IMR-90 (cell line): ENCODE measurements around the gene DOCK1. TPM values are rescaled to one million over a fixed set of nuclear protein-coding genes. Genes with fewer than 3 reads are reported as not detected.

Experiments used
- ATAC-seq: fragments of 200-7000 bp; cut with Tn5 transposase; 2 replicates; pipeline ENCODE4 v1.9.1; 2020; ENCODE audit warnings: low read depth, mild to moderate bottlenecking, moderate library complexity
- BruUV-seq: library from RNA; stranded (reverse); fragments of 400-500 nt; replicated peaks from 2 replicates; lab custom pipeline; 2021; lab: Mats Ljungman, UMichigan
- CTCF ChIA-PET: fragments of 300-600 bp; formaldehyde crosslinking; extraction: SDS; loops from one replicate; lab custom pipeline; 2021; ENCODE audit warnings: antibody characterized with exemption; lab: Yijun Ruan, JAX
- POLR2A ChIA-PET: fragments of 300-600 bp; sonication (Branson Sonifier 250); formaldehyde crosslinking; loops from one replicate; lab custom pipeline; 2022; ENCODE audit warnings: antibody characterized with exemption; ENCODE audit not compliant: unreplicated experiment; lab: Charles Lee
- DNase-seq: peaks from one replicate; pipeline ENCODE4 v3.0.0; 2013
- H2AFZ ChIP-seq: replicated peaks from 2 replicates; pipeline ENCODE3; 2013; ENCODE audit warnings: low read length, mild to moderate bottlenecking; ENCODE audit not compliant: poor library complexity
- H2AK5ac ChIP-seq: 2 replicates; pipeline ENCODE4 v1.6.1; 2013; ENCODE audit warnings: low read depth, low read length, inconsistent platforms
- H2AK9ac ChIP-seq: replicated peaks from 2 replicates; pipeline ENCODE3; 2013; ENCODE audit warnings: mild to moderate bottlenecking, low read depth, low read length, moderate library complexity; ENCODE audit not compliant: poor library complexity
- H2BK120ac ChIP-seq: 2 replicates; pipeline ENCODE4 v1.6.1; 2013; ENCODE audit warnings: low read depth, low read length, inconsistent platforms
- H2BK15ac ChIP-seq: 3 replicates; pipeline ENCODE4 v1.6.1; 2013; ENCODE audit warnings: low read depth, low read length, inconsistent platforms
- H2BK20ac ChIP-seq: 2 replicates; pipeline ENCODE4 v1.6.1; 2013; ENCODE audit warnings: low read depth, mild to moderate bottlenecking, inconsistent platforms, low read length, moderate library complexity
- H2BK5ac ChIP-seq: 2 replicates; pipeline ENCODE4 v1.6.1; 2013; ENCODE audit warnings: mild to moderate bottlenecking, low read depth, low read length, inconsistent platforms; ENCODE audit not compliant: poor library complexity, severe bottlenecking
- H3K14ac ChIP-seq: replicated peaks from 2 replicates; pipeline ENCODE4 v1.6.1; 2013; ENCODE audit warnings: low read depth, low read length, inconsistent platforms
- H3K18ac ChIP-seq: 2 replicates; pipeline ENCODE4 v1.6.1; 2013; ENCODE audit warnings: low read depth, low read length, control low read depth
- H3K23ac ChIP-seq: 2 replicates; pipeline ENCODE4 v1.6.1; 2013; ENCODE audit warnings: low read depth, low read length, inconsistent platforms
- H3K27ac ChIP-seq: 2 replicates; pipeline ENCODE4 v1.5.1; 2013; ENCODE audit warnings: mild to moderate bottlenecking, control low read depth, low read length; ENCODE audit not compliant: insufficient read depth
- H3K27me3 ChIP-seq: 2 replicates; pipeline ENCODE4 v1.6.1; 2013; ENCODE audit warnings: low read length; ENCODE audit not compliant: control insufficient read depth, insufficient read depth
- H3K36me3 ChIP-seq: 2 replicates; pipeline ENCODE4 v1.6.1; 2013; ENCODE audit warnings: low read length, mixed read lengths; ENCODE audit not compliant: control insufficient read depth, insufficient read depth
- H3K4ac ChIP-seq: 2 replicates; pipeline ENCODE4 v1.6.1; 2013; ENCODE audit warnings: low read depth, low read length, inconsistent platforms
- H3K4me1 ChIP-seq: 2 replicates; pipeline ENCODE4 v1.6.1; 2013; ENCODE audit warnings: low read length, mixed read lengths; ENCODE audit not compliant: control insufficient read depth, insufficient read depth
- H3K4me2 ChIP-seq: 2 replicates; pipeline ENCODE4 v1.6.1; 2013; ENCODE audit warnings: low read depth, mild to moderate bottlenecking, control low read depth, low read length, moderate library complexity
- H3K4me3 ChIP-seq: 2 replicates; pipeline ENCODE4 v1.5.1; 2013; ENCODE audit warnings: low read depth, mild to moderate bottlenecking, control low read depth, low read length, moderate library complexity; ENCODE audit not compliant: insufficient read depth
- H3K56ac ChIP-seq: 2 replicates; pipeline ENCODE4 v1.6.1; 2013; ENCODE audit warnings: low read length, inconsistent platforms; ENCODE audit not compliant: insufficient read depth; ENCODE audit errors: extremely low read depth
- H3K79me1 ChIP-seq, 2 experiments: 2 replicates each; pipeline ENCODE4 v1.6.1; 2013; ENCODE audit warnings: low read length in 2 of 2, inconsistent platforms in 1 of 2, low read depth in 1 of 2
- H3K9ac ChIP-seq: 2 replicates; pipeline ENCODE4 v1.6.1; 2013; ENCODE audit warnings: low read depth, low read length, control low read depth
- H3K9me1 ChIP-seq: 2 replicates; pipeline ENCODE4 v1.6.1; 2013; ENCODE audit warnings: low read length, inconsistent platforms; ENCODE audit not compliant: insufficient read depth
- H3K9me3 ChIP-seq: 2 replicates; pipeline ENCODE4 v1.6.1; 2013; ENCODE audit warnings: low read length; ENCODE audit not compliant: control insufficient read depth, insufficient read depth
- H4K20me1 ChIP-seq: 2 replicates; pipeline ENCODE4 v1.6.1; 2013; ENCODE audit warnings: low read length, inconsistent platforms; ENCODE audit not compliant: insufficient read depth
- H4K5ac ChIP-seq: 2 replicates; pipeline ENCODE4 v1.6.1; 2013; ENCODE audit warnings: mild to moderate bottlenecking, low read depth, low read length, control low read depth
- H4K8ac ChIP-seq, 2 experiments: 2 replicates each; pipeline ENCODE4 v1.6.1; 2013; ENCODE audit warnings: low read depth in 2 of 2, low read length in 2 of 2, control low read depth in 1 of 2, inconsistent platforms in 1 of 2
- H4K91ac ChIP-seq: 2 replicates; pipeline ENCODE4 v1.6.1; 2013; ENCODE audit warnings: low read depth, low read length, inconsistent platforms; ENCODE audit not compliant: insufficient read depth
- BHLHE40 ChIP-seq: fragments of 150-350 bp; IDR thresholded peaks from 2 replicates; pipeline ENCODE4 v1.6.1; 2016; ENCODE audit warnings: mild to moderate bottlenecking, low read depth, low read length
- CEBPB ChIP-seq: IDR thresholded peaks from 2 replicates; pipeline ENCODE4 v1.6.1; 2012; ENCODE audit warnings: low read depth, low read length, improper control_type of control experiment
- CHD1 ChIP-seq: IDR thresholded peaks from 2 replicates; pipeline ENCODE4 v1.6.1; 2012; ENCODE audit warnings: low read depth, low read length, improper control_type of control experiment
- FOS ChIP-seq: fragments of 150-350 bp; IDR thresholded peaks from 2 replicates; pipeline ENCODE4 v1.6.1; 2016; ENCODE audit warnings: low read depth, low read length
- MAFK ChIP-seq: IDR thresholded peaks from 2 replicates; pipeline ENCODE4 v1.6.1; 2012; ENCODE audit warnings: low read depth, low read length, improper control_type of control experiment
- MAZ ChIP-seq: IDR thresholded peaks from 2 replicates; pipeline ENCODE4 v1.6.1; 2012; ENCODE audit warnings: low read depth, mild to moderate bottlenecking, low read length, improper control_type of control experiment, moderate library complexity, borderline replicate concordance
- MXI1 ChIP-seq: IDR thresholded peaks from 2 replicates; pipeline ENCODE4 v1.6.1; 2012; ENCODE audit warnings: low read depth, mild to moderate bottlenecking, low read length, moderate library complexity, borderline replicate concordance
- NFE2L2 ChIP-seq: fragments of 150-350 bp; IDR thresholded peaks from 2 replicates; pipeline ENCODE4 v1.6.1; 2016; ENCODE audit warnings: low read depth, mild to moderate bottlenecking, low read length
- POLR2A ChIP-seq: IDR thresholded peaks from 2 replicates; pipeline ENCODE4 v1.6.1; 2012; ENCODE audit warnings: mild to moderate bottlenecking, low read depth, low read length
- RAD21 ChIP-seq: IDR thresholded peaks from 2 replicates; pipeline ENCODE4 v1.6.1; 2012; ENCODE audit warnings: low read length, improper control_type of control experiment
- RCOR1 ChIP-seq: IDR thresholded peaks from 2 replicates; pipeline ENCODE4 v1.6.1; 2012; ENCODE audit warnings: mild to moderate bottlenecking, low read length, improper control_type of control experiment; ENCODE audit not compliant: insufficient replicate concordance
- RFX5 ChIP-seq: IDR thresholded peaks from 2 replicates; pipeline ENCODE4 v1.8.0; 2012; ENCODE audit warnings: low read depth, mild to moderate bottlenecking, low read length, moderate library complexity
- SMC3 ChIP-seq: fragments of 150-350 bp; IDR thresholded peaks from 2 replicates; pipeline ENCODE4 v1.6.1; 2016; ENCODE audit warnings: low read depth, mild to moderate bottlenecking, antibody characterized with exemption, low read length, moderate library complexity
- WGBS, 2 experiments: methylation state at CpG; one replicate each; pipeline versions ENCODE4 v1.1.5 to v1.1.7; 2013; ENCODE audit warnings: missing lambda C conversion rate in 2 of 2; ENCODE audit not compliant: insufficient read length in 1 of 2; ENCODE audit errors: extremely low coverage in 2 of 2; 5-methylcytosine and 5-hydroxymethylcytosine counted together
- dilution Hi-C: fragments of 300-500 bp; cut with HindIII; formaldehyde crosslinking; loops from one replicate; pipeline ENCODE4 v1.14.3; 2018; ENCODE audit warnings: low sequenced_read_pairs; ENCODE audit not compliant: unreplicated experiment
- in situ Hi-C: fragments of 300-500 bp; cut with MboI; formaldehyde crosslinking; loops from 3 replicates; pipeline ENCODE4 v1.14.3; 2019; ENCODE audit warnings: low sequenced_read_pairs, inconsistent platforms, mixed read lengths
- intact Hi-C: fragments of 100-400 bp; cut with micrococcal nuclease; formaldehyde crosslinking; loops from 2 replicates; pipeline ENCODE4 v1.10.0; 2022
- polyA plus RNA-seq, 3 experiments: library from polyadenylated mRNA; depleted of rRNA; stranded (reverse); fragments of >200 nt; gene quantifications; 2 replicates each; pipeline ENCODE4 v1.2.3, GENCODE V29; 2012; ENCODE audit warnings: low replicate concordance in 1 of 3
- total RNA-seq: library from RNA; depleted of rRNA; stranded (reverse); fragments of >200 nt; gene quantifications from 2 replicates; pipeline ENCODE4 v1.2.3, GENCODE V29; 2012
- TF ChIP-seq, protein P1 (sequence below): conservative IDR thresholded peaks from 2 replicates; pipeline ENCODE4 v1.5.1; 2012; ENCODE audit warnings: mild to moderate bottlenecking, low read depth, low read length, improper control_type of control experiment
- TF ChIP-seq, protein P2 (sequence below): fragments of 150-350 bp; IDR thresholded peaks from 2 replicates; pipeline ENCODE4 v1.6.1; 2017; ENCODE audit warnings: mild to moderate bottlenecking, antibody characterized with exemption, low read length, low read depth
- TF ChIP-seq, protein P3 (sequence below): fragments of 150-350 bp; IDR thresholded peaks from 2 replicates; pipeline ENCODE4 v1.6.1; 2016; ENCODE audit warnings: low read depth, mild to moderate bottlenecking, low read length, moderate library complexity, borderline replicate concordance

DOCK1 gene
- total and polyA plus RNA-seq, 2 of the 4 experiments (the other 2 are of a cell fraction) = 28.2 to 71.0 TPM

DNA sequence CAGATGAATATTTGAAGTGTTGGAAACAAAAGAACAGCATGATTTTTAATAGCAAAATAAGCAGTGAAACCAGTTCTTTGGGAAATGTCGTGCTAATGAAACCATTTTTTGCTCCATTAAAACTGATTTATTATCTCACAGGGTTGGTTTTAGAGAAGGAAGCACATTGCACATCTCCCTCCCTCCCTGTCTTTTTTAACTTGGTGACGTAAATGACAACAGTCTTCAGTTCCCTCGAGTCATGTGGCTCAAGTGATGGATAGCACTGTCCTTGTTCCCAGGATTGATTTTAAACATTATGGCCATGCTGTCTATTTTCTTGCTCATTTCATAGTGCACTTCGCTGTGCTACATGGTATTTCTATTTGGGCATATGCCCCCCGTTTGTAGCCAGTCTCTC is 105.9 kb downstream of the DOCK1 start:
- Histone ChIP-seq H3K56ac (no peak overlapping the region), H4K8ac (no peak overlapping the region), H3K4ac (no peak overlapping the region), H2AK5ac (no peak overlapping the region), H3K27me3 (no peaks in the 10 kb centered on the region), H3K9me3 (no peaks in the 10 kb centered on the region), H3K23ac (no peak overlapping the region), H3K4me3 (no peak overlapping the region), H3K4me1 (peaks cover 8% of the 10 kb centered on the region; the same call in 1 of the 2 replicates), H2BK15ac (no peak overlapping the region), H2BK5ac (no peak overlapping the region), H3K4me2 (no peak overlapping the region), H3K79me1 (peaks cover 29 to 47% of the 10 kb centered on the region in 2 experiments; a peak in 3 of 4 replicates), H2AK9ac (no peak overlapping the region), H4K5ac (no peak overlapping the region), H3K27ac (no peak overlapping the region), H3K9me1 (peaks cover 21% of the 10 kb centered on the region), H3K36me3 (peaks cover 47% of the 10 kb centered on the region), H3K9ac (no peak overlapping the region), H2BK120ac (no peak overlapping the region), H2BK20ac (no peak overlapping the region), H3K14ac (no peak overlapping the region), H4K20me1 (peaks cover 22% of the 10 kb centered on the region; the same call in 1 of the 2 replicates), H2AFZ (no peak overlapping the region), H4K91ac (no peak overlapping the region), H3K18ac (no peak overlapping the region)
- dilution Hi-C loops = no loop called here
- ATAC-seq (no peak), DNase-seq (no peak)
- POLR2A ChIA-PET = no interaction called here
- TF ChIP-seq, protein P1, sequence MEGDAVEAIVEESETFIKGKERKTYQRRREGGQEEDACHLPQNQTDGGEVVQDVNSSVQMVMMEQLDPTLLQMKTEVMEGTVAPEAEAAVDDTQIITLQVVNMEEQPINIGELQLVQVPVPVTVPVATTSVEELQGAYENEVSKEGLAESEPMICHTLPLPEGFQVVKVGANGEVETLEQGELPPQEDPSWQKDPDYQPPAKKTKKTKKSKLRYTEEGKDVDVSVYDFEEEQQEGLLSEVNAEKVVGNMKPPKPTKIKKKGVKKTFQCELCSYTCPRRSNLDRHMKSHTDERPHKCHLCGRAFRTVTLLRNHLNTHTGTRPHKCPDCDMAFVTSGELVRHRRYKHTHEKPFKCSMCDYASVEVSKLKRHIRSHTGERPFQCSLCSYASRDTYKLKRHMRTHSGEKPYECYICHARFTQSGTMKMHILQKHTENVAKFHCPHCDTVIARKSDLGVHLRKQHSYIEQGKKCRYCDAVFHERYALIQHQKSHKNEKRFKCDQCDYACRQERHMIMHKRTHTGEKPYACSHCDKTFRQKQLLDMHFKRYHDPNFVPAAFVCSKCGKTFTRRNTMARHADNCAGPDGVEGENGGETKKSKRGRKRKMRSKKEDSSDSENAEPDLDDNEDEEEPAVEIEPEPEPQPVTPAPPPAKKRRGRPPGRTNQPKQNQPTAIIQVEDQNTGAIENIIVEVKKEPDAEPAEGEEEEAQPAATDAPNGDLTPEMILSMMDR = no peak
- no peak for TF ChIP-seq NFE2L2
- TF ChIP-seq CEBPB = no peak
- no peak for TF ChIP-seq MAZ
- TF ChIP-seq MAFK = no peak
- no peak for TF ChIP-seq RAD21
- no peak for TF ChIP-seq SMC3
- no peak for TF ChIP-seq RFX5
- TF ChIP-seq MXI1 = no peak
- no peak for TF ChIP-seq CHD1
- no peak for TF ChIP-seq POLR2A
- TF ChIP-seq, protein P2, sequence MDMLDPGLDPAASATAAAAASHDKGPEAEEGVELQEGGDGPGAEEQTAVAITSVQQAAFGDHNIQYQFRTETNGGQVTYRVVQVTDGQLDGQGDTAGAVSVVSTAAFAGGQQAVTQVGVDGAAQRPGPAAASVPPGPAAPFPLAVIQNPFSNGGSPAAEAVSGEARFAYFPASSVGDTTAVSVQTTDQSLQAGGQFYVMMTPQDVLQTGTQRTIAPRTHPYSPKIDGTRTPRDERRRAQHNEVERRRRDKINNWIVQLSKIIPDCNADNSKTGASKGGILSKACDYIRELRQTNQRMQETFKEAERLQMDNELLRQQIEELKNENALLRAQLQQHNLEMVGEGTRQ = no peak
- no peak for TF ChIP-seq BHLHE40
- TF ChIP-seq RCOR1 = no peak
- TF ChIP-seq, protein P3, sequence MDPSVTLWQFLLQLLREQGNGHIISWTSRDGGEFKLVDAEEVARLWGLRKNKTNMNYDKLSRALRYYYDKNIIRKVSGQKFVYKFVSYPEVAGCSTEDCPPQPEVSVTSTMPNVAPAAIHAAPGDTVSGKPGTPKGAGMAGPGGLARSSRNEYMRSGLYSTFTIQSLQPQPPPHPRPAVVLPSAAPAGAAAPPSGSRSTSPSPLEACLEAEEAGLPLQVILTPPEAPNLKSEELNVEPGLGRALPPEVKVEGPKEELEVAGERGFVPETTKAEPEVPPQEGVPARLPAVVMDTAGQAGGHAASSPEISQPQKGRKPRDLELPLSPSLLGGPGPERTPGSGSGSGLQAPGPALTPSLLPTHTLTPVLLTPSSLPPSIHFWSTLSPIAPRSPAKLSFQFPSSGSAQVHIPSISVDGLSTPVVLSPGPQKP = no peak
- TF ChIP-seq FOS = no peak
- WGBS, 2 experiments = 77% methylated on average over 3 of the region's 5 CpGs; no CpG with 5 or more reads in 1 of the 2 experiments
- CTCF ChIA-PET = no interaction called here
- intact Hi-C loops = no loop called here
- in situ Hi-C loops = no loop called here
- no TSS peak for BruUV-seq
